GM18519 (cell line): ENCODE data around the gene ITPKB.
"Not testable (repeated sequence)": the region's sequence is repeated elsewhere in the genome, so short reads cannot be mapped to it uniquely, and the experiment has no call there.

Experiments used
- ATAC-seq: cut with Tn5 transposase; IDR thresholded peaks from one replicate; pipeline ENCODE4 v1.9.1; 2021; ENCODE audit warnings: mild to moderate bottlenecking, moderate library complexity; ENCODE audit not compliant: unreplicated experiment, low FRiP score

Gene ITPKB

GRCh38 chr1:226738995-226739695 lies at the start of gene ITPKB:
TSS of gene ITPKB (minus strand) at chr1:226739282. CDS start at chr1:226737458, 1,824 bp downstream.
- no peak for ATAC-seq

- ATAC-seq: no peak
Measured at GRCh38 chr1:226787638-226788037, 48.6 kb upstream of the ITPKB start.

GRCh38 chr1:226787071-226787470 lies 48.0 kb upstream of the ITPKB start:
- no peak for ATAC-seq

GRCh38 chr1:226786550-226786949 lies 47.5 kb upstream of the ITPKB start:
- ATAC-seq: peak; percentile 90

- no peak for ATAC-seq
Measured at GRCh38 chr1:226785805-226786204, 46.7 kb upstream of the ITPKB start.

- no peak for ATAC-seq
Measured at GRCh38 chr1:226784081-226785049, 45.3 kb upstream of the ITPKB start.

GRCh38 chr1:226782845-226783601 lies 43.9 kb upstream of the ITPKB start:
- ATAC-seq: no peak

GRCh38 chr1:226781937-226782609 lies 43.0 kb upstream of the ITPKB start:
- ATAC-seq: no peak

- no peak for ATAC-seq
Measured at GRCh38 chr1:226779561-226779960, 40.5 kb upstream of the ITPKB start.

GRCh38 chr1:226778657-226779058 lies 39.6 kb upstream of the ITPKB start:
- no peak for ATAC-seq

GRCh38 chr1:226776975-226777374 lies 37.9 kb upstream of the ITPKB start:
- no peak for ATAC-seq

GRCh38 chr1:226776066-226776465 lies 37.0 kb upstream of the ITPKB start:
- no peak for ATAC-seq

GRCh38 chr1:226772446-226773139 lies 33.5 kb upstream of the ITPKB start:
- peak; percentile 90 for ATAC-seq

GRCh38 chr1:226767170-226767569 lies 28.1 kb upstream of the ITPKB start:
- ATAC-seq: not testable (repeated sequence)

- no peak for ATAC-seq
Measured at GRCh38 chr1:226766565-226766964, 27.5 kb upstream of the ITPKB start.

GRCh38 chr1:226764533-226764932 lies 25.5 kb upstream of the ITPKB start:
- peak; percentile 90 for ATAC-seq

- no peak for ATAC-seq
Measured at GRCh38 chr1:226763905-226764264, 24.8 kb upstream of the ITPKB start.

- no peak for ATAC-seq
Measured at GRCh38 chr1:226762988-226763904, 24.2 kb upstream of the ITPKB start.

GRCh38 chr1:226762055-226762454 lies 23.0 kb upstream of the ITPKB start:
- no peak for ATAC-seq
